ENCODE data around the gene AKAIN1. TPM values are rescaled to one million over a fixed set of nuclear protein-coding genes. Genes with fewer than 3 reads are reported as not detected.

The AKAIN1 gene
- total and polyA plus RNA-seq, 10 of the 15 experiments (the other 5 are each of a cell fraction or from before 2014, with no cell fraction given), result not detected

DNA sequence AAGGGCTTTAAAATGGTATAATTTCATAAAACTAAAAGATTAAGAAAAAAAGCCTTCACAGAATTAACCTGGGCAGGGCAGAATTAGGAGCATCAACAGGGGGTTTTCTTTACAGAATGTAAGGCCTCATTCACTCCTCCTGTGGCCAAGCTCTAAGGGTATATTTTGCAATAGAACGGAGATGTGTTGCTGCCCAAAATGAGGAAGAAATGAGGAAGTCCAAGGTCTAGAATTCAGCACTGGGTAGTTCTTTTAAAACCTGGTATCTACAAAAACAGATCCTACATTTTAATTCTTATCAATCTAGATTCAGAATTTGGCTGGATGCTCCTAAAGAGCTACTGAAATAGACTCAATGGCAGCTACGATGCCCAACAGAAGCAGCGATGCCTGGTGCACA, 101.8 kb downstream of the AKAIN1 start (continued):
- TF ChIP-seq, protein P1, sequence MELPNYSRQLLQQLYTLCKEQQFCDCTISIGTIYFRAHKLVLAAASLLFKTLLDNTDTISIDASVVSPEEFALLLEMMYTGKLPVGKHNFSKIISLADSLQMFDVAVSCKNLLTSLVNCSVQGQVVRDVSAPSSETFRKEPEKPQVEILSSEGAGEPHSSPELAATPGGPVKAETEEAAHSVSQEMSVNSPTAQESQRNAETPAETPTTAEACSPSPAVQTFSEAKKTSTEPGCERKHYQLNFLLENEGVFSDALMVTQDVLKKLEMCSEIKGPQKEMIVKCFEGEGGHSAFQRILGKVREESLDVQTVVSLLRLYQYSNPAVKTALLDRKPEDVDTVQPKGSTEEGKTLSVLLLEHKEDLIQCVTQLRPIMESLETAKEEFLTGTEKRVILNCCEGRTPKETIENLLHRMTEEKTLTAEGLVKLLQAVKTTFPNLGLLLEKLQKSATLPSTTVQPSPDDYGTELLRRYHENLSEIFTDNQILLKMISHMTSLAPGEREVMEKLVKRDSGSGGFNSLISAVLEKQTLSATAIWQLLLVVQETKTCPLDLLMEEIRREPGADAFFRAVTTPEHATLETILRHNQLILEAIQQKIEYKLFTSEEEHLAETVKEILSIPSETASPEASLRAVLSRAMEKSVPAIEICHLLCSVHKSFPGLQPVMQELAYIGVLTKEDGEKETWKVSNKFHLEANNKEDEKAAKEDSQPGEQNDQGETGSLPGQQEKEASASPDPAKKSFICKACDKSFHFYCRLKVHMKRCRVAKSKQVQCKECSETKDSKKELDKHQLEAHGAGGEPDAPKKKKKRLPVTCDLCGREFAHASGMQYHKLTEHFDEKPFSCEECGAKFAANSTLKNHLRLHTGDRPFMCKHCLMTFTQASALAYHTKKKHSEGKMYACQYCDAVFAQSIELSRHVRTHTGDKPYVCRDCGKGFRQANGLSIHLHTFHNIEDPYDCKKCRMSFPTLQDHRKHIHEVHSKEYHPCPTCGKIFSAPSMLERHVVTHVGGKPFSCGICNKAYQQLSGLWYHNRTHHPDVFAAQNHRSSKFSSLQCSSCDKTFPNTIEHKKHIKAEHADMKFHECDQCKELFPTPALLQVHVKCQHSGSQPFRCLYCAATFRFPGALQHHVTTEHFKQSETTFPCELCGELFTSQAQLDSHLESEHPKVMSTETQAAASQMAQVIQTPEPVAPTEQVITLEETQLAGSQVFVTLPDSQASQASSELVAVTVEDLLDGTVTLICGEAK (IDR thresholded peaks at IDR 0.05; ENCODE audit: borderline replicate concordance), result no peak
- TF ChIP-seq NFIC (IDR thresholded peaks at IDR 0.05; ENCODE audit: low read depth, low read length) (no peak), POLR2AphosphoS2 (IDR thresholded peaks at IDR 0.05; ENCODE audit: low read depth, low read length) (no peak), NR2C1 (IDR thresholded peaks at IDR 0.05) (no peak), TCF3 (IDR thresholded peaks at IDR 0.05; ENCODE audit: borderline replicate concordance, insufficient read depth, low read depth, low read length) (no peak), YBX1 (IDR thresholded peaks at IDR 0.05) (no peak)

DNA sequence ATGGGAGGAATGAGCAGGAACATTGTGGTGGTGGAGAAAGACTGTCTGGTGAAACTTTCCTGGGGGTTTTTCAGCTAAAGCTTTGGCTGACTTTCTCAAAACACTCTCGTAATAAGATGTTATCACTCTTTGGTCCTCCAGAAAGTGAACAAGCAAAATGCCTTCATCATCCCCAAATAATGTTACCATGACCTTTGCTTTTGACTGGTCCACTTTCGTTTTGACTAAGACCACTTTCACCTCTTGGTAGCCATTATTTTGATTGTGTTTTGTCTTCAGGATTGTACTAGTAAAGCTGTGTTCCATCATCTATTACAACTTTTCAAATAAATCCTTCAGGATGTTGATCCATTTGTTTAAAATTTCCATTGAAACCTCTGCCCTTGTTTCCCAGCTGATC, 103.2 kb downstream of the AKAIN1 start:
- BruUV-seq (replicated peaks), result no TSS peak
- TF ChIP-seq IRF4 (IDR thresholded peaks at IDR 0.05; ENCODE audit: low read depth, low read length) (peak; percentile 71; the same call in 1 of the 2 replicates), YY1 (IDR thresholded peaks at IDR 0.05; ENCODE audit: low read depth, low read length) (no peak), NR2F1 (conservative IDR thresholded peaks at IDR 0.05) (0 out of 2 replicates have a peak, but pooled peaks have one; percentile 36), RCOR1 (conservative IDR thresholded peaks at IDR 0.05; ENCODE audit: low read depth, low read length) (no peak), ZNF24 (IDR thresholded peaks at IDR 0.05) (no peak), POLR2A (IDR thresholded peaks at IDR 0.05; ENCODE audit: low read depth, low read length) (no peak), BRCA1 (IDR thresholded peaks at IDR 0.05; ENCODE audit: low read depth, low read length) (no peak), JUNB (IDR thresholded peaks at IDR 0.05) (peak; percentile 79), IKZF2 (IDR thresholded peaks at IDR 0.05) (no peak)
- TF ChIP-seq, protein P2, sequence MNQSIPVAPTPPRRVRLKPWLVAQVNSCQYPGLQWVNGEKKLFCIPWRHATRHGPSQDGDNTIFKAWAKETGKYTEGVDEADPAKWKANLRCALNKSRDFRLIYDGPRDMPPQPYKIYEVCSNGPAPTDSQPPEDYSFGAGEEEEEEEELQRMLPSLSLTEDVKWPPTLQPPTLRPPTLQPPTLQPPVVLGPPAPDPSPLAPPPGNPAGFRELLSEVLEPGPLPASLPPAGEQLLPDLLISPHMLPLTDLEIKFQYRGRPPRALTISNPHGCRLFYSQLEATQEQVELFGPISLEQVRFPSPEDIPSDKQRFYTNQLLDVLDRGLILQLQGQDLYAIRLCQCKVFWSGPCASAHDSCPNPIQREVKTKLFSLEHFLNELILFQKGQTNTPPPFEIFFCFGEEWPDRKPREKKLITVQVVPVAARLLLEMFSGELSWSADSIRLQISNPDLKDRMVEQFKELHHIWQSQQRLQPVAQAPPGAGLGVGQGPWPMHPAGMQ (IDR thresholded peaks at IDR 0.05; ENCODE audit: borderline replicate concordance), result no peak
- intact Hi-C loops (cut with micrococcal nuclease; ENCODE audit: unreplicated experiment) (no loop called here), in situ Hi-C loops (cut with MboI) (loop anchor here (25.0 kb wide), 1 partner anchor 1443 kb away; no protein-coding TSS in a partner anchor)
- POLR2A ChIA-PET, result no interaction called here
- no peak for DNase-seq (ENCODE audit: low read depth, low spot score)
- Histone ChIP-seq H3K36me3 (ENCODE audit: control insufficient read depth in 2 of 2, insufficient read depth in 2 of 2, low read length in 1 of 2) (no peaks in the 10 kb centered on the region), H3K27ac (ENCODE audit: control insufficient read depth, insufficient read depth) (no peak overlapping the region), H4K20me1 (ENCODE audit: control insufficient read depth, insufficient read depth) (no peaks in the 10 kb centered on the region), H3K79me2 (ENCODE audit: control insufficient read depth, insufficient read depth, low read length) (no peaks in the 10 kb centered on the region), H3K4me3 (no peak overlapping the region), H3K4me2 (ENCODE audit: control insufficient read depth, insufficient read depth) (no peak overlapping the region), H3K4me1 (ENCODE audit: control insufficient read depth, insufficient read depth, low read length) (no peaks in the 10 kb centered on the region), H2AFZ (ENCODE audit: control insufficient read depth, low read depth, low read length) (no peak overlapping the region), H3K9me3 (replicated peaks; ENCODE audit: control insufficient read depth, insufficient read depth, low read length) (no peaks in the 10 kb centered on the region), H3K27me3 (replicated peaks in 1 of 2; ENCODE audit: control insufficient read depth in 2 of 2, insufficient read depth in 2 of 2, low read length in 1 of 2) (no peaks in the 10 kb centered on the region), H3K9ac (ENCODE audit: control insufficient read depth, insufficient read depth, low read length) (no peak overlapping the region)
- no peak for FAIRE-seq
- RAD21 ChIA-PET (ENCODE audit: unreplicated experiment), result no interaction called here
- SMC1A ChIA-PET (ENCODE audit: uncharacterized antibody, unreplicated experiment), result no interaction called here
- ATAC-seq, result peak; percentile 24; the same call in 1 of the 3 replicates
- 0% methylated on average over 2 of the region's 2 CpGs for WGBS (ENCODE audit: insufficient coverage, insufficient replicate concordance, low lambda C conversion rate, missing lambda C conversion rate)
- CTCF ChIA-PET, result no interaction called here

Measured in GM12878 (cell line).